Neuronal stem cell (in vitro differentiated cells): ENCODE measurements around the gene WDFY3.

Experiments used
- DNase-seq: peaks from one replicate; pipeline ENCODE4 v3.0.0-alpha.2; 2013; ENCODE audit warnings: low spot score
- H2AFZ ChIP-seq: one replicate; pipeline ENCODE4 v1.6.1; 2013; ENCODE audit warnings: mild to moderate bottlenecking, low read length, inconsistent platforms
- H2AK5ac ChIP-seq: 2 replicates; pipeline ENCODE4 v1.6.1; 2013; ENCODE audit warnings: low read depth, mild to moderate bottlenecking, inconsistent platforms, low read length, moderate library complexity, mixed read lengths
- H2BK120ac ChIP-seq: 2 replicates; pipeline ENCODE4 v1.6.1; 2013; ENCODE audit warnings: low read depth, mild to moderate bottlenecking, inconsistent platforms, low read length, moderate library complexity, mixed read lengths
- H2BK12ac ChIP-seq: one replicate; pipeline ENCODE4 v1.6.1; 2013; ENCODE audit warnings: low read length, inconsistent platforms
- H2BK15ac ChIP-seq: 2 replicates; pipeline ENCODE4 v1.6.1; 2013; ENCODE audit warnings: mild to moderate bottlenecking, low read length, inconsistent platforms, mixed read lengths
- H2BK5ac ChIP-seq: one replicate; pipeline ENCODE4 v1.6.1; 2013; ENCODE audit warnings: inconsistent platforms, mild to moderate bottlenecking, low read length, moderate library complexity
- H3K14ac ChIP-seq: one replicate; pipeline ENCODE4 v1.6.1; 2013; ENCODE audit warnings: low read length, inconsistent platforms
- H3K18ac ChIP-seq: 2 replicates; pipeline ENCODE4 v1.6.1; 2013; ENCODE audit warnings: low read length, inconsistent platforms
- H3K23ac ChIP-seq: 2 replicates; pipeline ENCODE4 v1.6.1; 2013; ENCODE audit warnings: low read depth, mild to moderate bottlenecking, mixed read lengths, low read length, inconsistent platforms; ENCODE audit not compliant: poor library complexity
- H3K27ac ChIP-seq: replicated peaks from 3 replicates; pipeline ENCODE4 v1.5.1; 2013; ENCODE audit warnings: low read length, inconsistent platforms
- H3K27me3 ChIP-seq, 3 experiments: 2 replicates each; pipeline ENCODE4 v1.6.1; 2013; ENCODE audit warnings: low read length in 3 of 3, mild to moderate bottlenecking in 2 of 3, inconsistent platforms in 1 of 3, low read depth in 1 of 3, mixed read lengths in 1 of 3, moderate library complexity in 1 of 3; ENCODE audit not compliant: control insufficient read depth in 3 of 3, insufficient read depth in 3 of 3
- H3K36me3 ChIP-seq, 2 donors: replicated peaks in 1 of 2; 2 replicates each; pipeline ENCODE4 v1.6.1; 2013; ENCODE audit warnings: low read length in 2 of 2; ENCODE audit not compliant: control insufficient read depth in 2 of 2, insufficient read depth in 2 of 2
- H3K4ac ChIP-seq: 2 replicates; pipeline ENCODE4 v1.6.1; 2013; ENCODE audit warnings: inconsistent platforms, mild to moderate bottlenecking, low read length, moderate library complexity
- H3K4me1 ChIP-seq, 2 donors: 1 replicate in 1 of 2; 2 replicates in 1 of 2; pipeline ENCODE4 v1.6.1; 2013; ENCODE audit warnings: low read length in 2 of 2, low read depth in 1 of 2; ENCODE audit not compliant: control insufficient read depth in 2 of 2, insufficient read depth in 1 of 2
- H3K4me2 ChIP-seq: one replicate; pipeline ENCODE4 v1.6.1; 2013; ENCODE audit warnings: mild to moderate bottlenecking, low read length, inconsistent platforms; ENCODE audit not compliant: insufficient read depth, poor library complexity, severe bottlenecking
- H3K4me3 ChIP-seq, 2 donors: 2 replicates each; pipeline ENCODE4 v1.5.1; 2013; ENCODE audit warnings: low read length in 2 of 2, mild to moderate bottlenecking in 2 of 2, inconsistent platforms in 1 of 2, moderate library complexity in 1 of 2
- H3K79me1 ChIP-seq: one replicate; pipeline ENCODE4 v1.6.1; 2013; ENCODE audit warnings: low read depth, mild to moderate bottlenecking, inconsistent platforms, low read length, moderate library complexity
- H3K9ac ChIP-seq: one replicate; pipeline ENCODE4 v1.6.1; 2013; ENCODE audit warnings: mild to moderate bottlenecking, low read depth, low read length, inconsistent platforms; ENCODE audit not compliant: poor library complexity
- H3K9me3 ChIP-seq, 2 donors: replicated peaks in 1 of 2; 2 replicates each; pipeline versions ENCODE3 to v1.6.1; 2013; ENCODE audit warnings: low read length in 2 of 2, mild to moderate bottlenecking in 2 of 2, inconsistent platforms in 1 of 2, low read depth in 1 of 2, mixed read lengths in 1 of 2, moderate library complexity in 1 of 2; ENCODE audit not compliant: control insufficient read depth in 2 of 2, insufficient read depth in 1 of 2
- H4K8ac ChIP-seq: one replicate; pipeline ENCODE4 v1.6.1; 2013; ENCODE audit warnings: low read depth, mild to moderate bottlenecking, inconsistent platforms, low read length, moderate library complexity
- H4K91ac ChIP-seq: one replicate; pipeline ENCODE4 v1.6.1; 2013; ENCODE audit warnings: low read length, low read depth, mild to moderate bottlenecking, inconsistent platforms; ENCODE audit not compliant: poor library complexity
- WGBS, 2 donors: extraction: QIAGEN DNeasy Blood & Tissue Kit; methylation state at CpG; one replicate each; pipeline ENCODE4 v1.1.7; 2013; ENCODE audit warnings: missing lambda C conversion rate in 2 of 2, mixed read lengths in 1 of 2; ENCODE audit not compliant: insufficient read length in 2 of 2, insufficient replicate concordance in 1 of 2; ENCODE audit errors: extremely low coverage in 2 of 2; 5-methylcytosine and 5-hydroxymethylcytosine counted together

WDFY3 gene

GRCh38 chr4:84803116-84803515 lies 163.4 kb downstream of the WDFY3 start:
- no peak overlapping the region for H3K4ac ChIP-seq
- H3K4me1 ChIP-seq, result no peaks in the 10 kb centered on the region
- no peak overlapping the region for H2BK12ac ChIP-seq
- H3K9ac ChIP-seq, result no peak overlapping the region
- H2AFZ ChIP-seq, result no peak overlapping the region
- no peak overlapping the region for H2BK120ac ChIP-seq
- WGBS, 2 donors, result no CpG with 5 or more reads among the region's 2 CpGs
- peak overlapping the region; percentile 30 for H3K27ac ChIP-seq
- no peak overlapping the region for H2AK5ac ChIP-seq
- no peak overlapping the region for H4K91ac ChIP-seq
- no peak for DNase-seq
- no peak overlapping the region for H4K8ac ChIP-seq
- peaks cover 2 to 62% of the 10 kb centered on the region in 2 donors for H3K36me3 ChIP-seq
- no peaks in the 10 kb centered on the region for H3K27me3 ChIP-seq
- no peaks in the 10 kb centered on the region for H3K9me3 ChIP-seq
- H3K18ac ChIP-seq, result no peak overlapping the region
- H2BK5ac ChIP-seq, result no peak overlapping the region
- H3K4me2 ChIP-seq, result no peak overlapping the region
- no peaks in the 10 kb centered on the region for H3K79me1 ChIP-seq
- no peak overlapping the region for H3K23ac ChIP-seq
- no peak overlapping the region for H2BK15ac ChIP-seq
- no peak overlapping the region for H3K14ac ChIP-seq
- no peak overlapping the region for H3K4me3 ChIP-seq

- Histone ChIP-seq H3K27ac (no peak overlapping the region), H3K79me1 (no peaks in the 10 kb centered on the region), H2BK12ac (no peak overlapping the region), H2BK5ac (no peak overlapping the region), H2BK15ac (no peak overlapping the region), H3K4me1 (peaks cover 0 to 3% of the 10 kb centered on the region in 2 donors), H3K36me3 (peaks cover 2 to 51% of the 10 kb centered on the region in 2 donors), H3K23ac (no peak overlapping the region), H4K8ac (no peak overlapping the region), H2AFZ (no peak overlapping the region), H3K9me3 (no peaks in the 10 kb centered on the region), H3K14ac (no peak overlapping the region), H3K18ac (no peak overlapping the region), H2BK120ac (no peak overlapping the region), H3K4ac (no peak overlapping the region), H4K91ac (no peak overlapping the region), H3K27me3 (no peaks in the 10 kb centered on the region), H3K9ac (no peak overlapping the region), H3K4me2 (no peak overlapping the region), H3K4me3 (no peak overlapping the region), H2AK5ac (no peak overlapping the region)
- no peak for DNase-seq
Observed at GRCh38 chr4:84800256-84800655, 166.2 kb downstream of the WDFY3 start.

DNA sequence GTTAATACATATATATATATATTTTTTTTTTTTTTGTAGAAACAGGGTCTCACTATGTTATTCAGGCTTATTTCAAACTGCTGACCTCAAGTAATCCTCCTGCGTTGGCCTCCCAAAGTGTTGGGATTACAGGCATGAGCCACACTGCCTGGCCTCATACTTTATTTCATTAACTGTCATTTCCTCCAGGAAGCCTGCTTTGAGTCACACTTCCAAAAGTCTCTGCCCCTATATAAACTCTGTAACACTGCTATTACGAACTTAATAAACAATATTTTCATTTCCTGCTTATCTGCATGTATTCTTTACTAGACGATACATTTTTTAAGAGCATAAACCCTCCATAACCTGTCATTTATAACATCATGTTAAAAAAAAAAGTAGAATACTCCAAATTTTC lies 167.2 kb downstream of the WDFY3 start:
- H3K23ac ChIP-seq, result no peak overlapping the region
- H3K4me2 ChIP-seq, result no peak overlapping the region
- no peak overlapping the region for H4K91ac ChIP-seq
- no peaks in the 10 kb centered on the region for H3K27me3 ChIP-seq
- H3K79me1 ChIP-seq, result no peaks in the 10 kb centered on the region
- no peak overlapping the region for H2BK15ac ChIP-seq
- no peak overlapping the region for H3K14ac ChIP-seq
- peaks cover 2 to 61% of the 10 kb centered on the region in 2 donors for H3K36me3 ChIP-seq
- no peak overlapping the region for H2BK5ac ChIP-seq
- no peak overlapping the region for H2AK5ac ChIP-seq
- H2BK120ac ChIP-seq, result no peak overlapping the region
- WGBS, 2 donors, result no CpG with 5 or more reads among the region's 3 CpGs
- peaks cover 0 to 3% of the 10 kb centered on the region in 2 donors for H3K4me1 ChIP-seq
- H3K9me3 ChIP-seq, result no peaks in the 10 kb centered on the region
- no peak overlapping the region for H2BK12ac ChIP-seq
- H3K18ac ChIP-seq, result no peak overlapping the region
- DNase-seq, result no peak
- no peak overlapping the region for H3K27ac ChIP-seq
- H4K8ac ChIP-seq, result no peak overlapping the region
- no peak overlapping the region for H3K4me3 ChIP-seq
- no peak overlapping the region for H2AFZ ChIP-seq
- no peak overlapping the region for H3K4ac ChIP-seq
- no peak overlapping the region for H3K9ac ChIP-seq

DNA sequence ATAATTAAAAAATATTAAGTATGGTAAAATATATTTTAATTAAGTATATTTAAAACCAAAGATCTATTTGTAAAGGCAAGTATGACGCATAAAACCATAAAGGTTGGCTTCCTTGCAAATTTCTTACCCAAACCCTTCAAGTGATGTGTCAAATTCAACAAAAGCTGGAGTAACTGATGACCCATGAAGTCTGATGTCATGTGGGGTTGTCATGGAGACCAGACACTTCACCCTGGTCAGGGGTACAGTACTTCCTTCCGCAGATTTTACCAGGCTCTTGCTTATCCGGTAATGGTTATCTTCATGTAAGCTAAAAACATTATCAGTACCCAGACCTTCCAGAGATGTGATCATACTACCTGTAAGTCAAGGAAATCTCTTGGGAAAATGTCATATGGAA lies 170.1 kb downstream of the WDFY3 start:
- Histone ChIP-seq H4K91ac (no peak overlapping the region), H3K79me1 (no peaks in the 10 kb centered on the region), H2AK5ac (no peak overlapping the region), H3K9me3 (no peaks in the 10 kb centered on the region), H4K8ac (no peak overlapping the region), H3K14ac (no peak overlapping the region), H3K27ac (no peak overlapping the region), H3K4me1 (peaks cover 0 to 3% of the 10 kb centered on the region in 2 donors), H2BK15ac (no peak overlapping the region), H2AFZ (no peak overlapping the region), H2BK5ac (no peak overlapping the region), H2BK120ac (no peak overlapping the region), H3K23ac (no peak overlapping the region), H3K4me3 (no peak overlapping the region), H3K4ac (no peak overlapping the region), H3K4me2 (no peak overlapping the region), H2BK12ac (no peak overlapping the region), H3K36me3 (peaks cover 0 to 68% of the 10 kb centered on the region in 2 donors), H3K9ac (no peak overlapping the region), H3K18ac (no peak overlapping the region), H3K27me3 (no peaks in the 10 kb centered on the region)
- no CpG with 5 or more reads among the region's 3 CpGs for WGBS, 2 donors
- no peak for DNase-seq
